ENCODE results near the gene GPI.

DNA sequence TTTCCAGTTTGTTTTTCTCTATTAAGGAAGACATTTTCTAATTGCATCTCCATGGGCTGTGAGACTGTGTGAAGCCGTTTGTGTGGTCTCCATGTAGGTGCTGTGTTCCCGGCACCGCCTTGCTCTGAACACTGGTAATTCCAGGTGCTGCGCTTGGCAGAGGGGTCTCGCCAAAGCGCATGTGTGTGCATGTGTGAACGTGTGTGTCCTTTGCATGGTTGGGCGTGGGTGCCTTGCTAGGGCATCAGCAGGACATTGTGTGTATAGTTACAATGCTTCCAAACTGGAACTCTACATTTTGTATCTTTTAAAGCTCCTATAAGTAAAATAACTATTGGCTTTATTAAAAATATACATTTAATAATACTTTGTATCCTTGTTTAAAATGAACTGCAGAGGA lies 9.8 kb upstream of the GPI start:
- TF ChIP-seq, protein P1, sequence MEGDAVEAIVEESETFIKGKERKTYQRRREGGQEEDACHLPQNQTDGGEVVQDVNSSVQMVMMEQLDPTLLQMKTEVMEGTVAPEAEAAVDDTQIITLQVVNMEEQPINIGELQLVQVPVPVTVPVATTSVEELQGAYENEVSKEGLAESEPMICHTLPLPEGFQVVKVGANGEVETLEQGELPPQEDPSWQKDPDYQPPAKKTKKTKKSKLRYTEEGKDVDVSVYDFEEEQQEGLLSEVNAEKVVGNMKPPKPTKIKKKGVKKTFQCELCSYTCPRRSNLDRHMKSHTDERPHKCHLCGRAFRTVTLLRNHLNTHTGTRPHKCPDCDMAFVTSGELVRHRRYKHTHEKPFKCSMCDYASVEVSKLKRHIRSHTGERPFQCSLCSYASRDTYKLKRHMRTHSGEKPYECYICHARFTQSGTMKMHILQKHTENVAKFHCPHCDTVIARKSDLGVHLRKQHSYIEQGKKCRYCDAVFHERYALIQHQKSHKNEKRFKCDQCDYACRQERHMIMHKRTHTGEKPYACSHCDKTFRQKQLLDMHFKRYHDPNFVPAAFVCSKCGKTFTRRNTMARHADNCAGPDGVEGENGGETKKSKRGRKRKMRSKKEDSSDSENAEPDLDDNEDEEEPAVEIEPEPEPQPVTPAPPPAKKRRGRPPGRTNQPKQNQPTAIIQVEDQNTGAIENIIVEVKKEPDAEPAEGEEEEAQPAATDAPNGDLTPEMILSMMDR (IDR thresholded peaks at IDR 0.05) = no peak
- TF ChIP-seq POLR2AphosphoS5 (IDR thresholded peaks at IDR 0.05) (no peak), POLR2A (IDR thresholded peaks at IDR 0.05) (no peak), EP300 (IDR thresholded peaks at IDR 0.05) (no peak)

All from upper lobe of left lung (tissue), 4 donors.